IPS-NIHi7 (cell line): Measurements from ENCODE around the gene GNAZ.
"Not testable (repeated sequence)": the region's sequence is repeated elsewhere in the genome, so short reads cannot be mapped to it uniquely, and the experiment has no call there.

ENCODE experiments used
- DNase-seq: peaks from one replicate; pipeline ENCODE4 v3.0.0; 2012; ENCODE audit warnings: mixed read lengths; ENCODE audit errors: extremely low spot score

Gene GNAZ

GRCh38 chr22:23044570-23044969 lies 25.7 kb upstream of the GNAZ start:
- DNase-seq = no peak

- DNase-seq = no peak
Measured at GRCh38 chr22:23045461-23045860, 24.9 kb upstream of the GNAZ start.

- DNase-seq = no peak
Measured at GRCh38 chr22:23047265-23047664, 23.1 kb upstream of the GNAZ start.

- no peak for DNase-seq
Measured at GRCh38 chr22:23047742-23048141, 22.6 kb upstream of the GNAZ start.

GRCh38 chr22:23050546-23050945 lies 19.8 kb upstream of the GNAZ start:
- DNase-seq = not testable (repeated sequence)

GRCh38 chr22:23053051-23053707 lies 17.1 kb upstream of the GNAZ start:
- no peak for DNase-seq

GRCh38 chr22:23053912-23054530 lies 16.3 kb upstream of the GNAZ start:
- DNase-seq = no peak

- no peak for DNase-seq
Measured at GRCh38 chr22:23054531-23055257, 15.6 kb upstream of the GNAZ start.

GRCh38 chr22:23055449-23056179 lies 14.7 kb upstream of the GNAZ start:
- DNase-seq = no peak

- no peak for DNase-seq
Measured at GRCh38 chr22:23057331-23057730, 13.0 kb upstream of the GNAZ start.

GRCh38 chr22:23058063-23058462 lies 12.3 kb upstream of the GNAZ start:
- DNase-seq = no peak

GRCh38 chr22:23058481-23059283 lies 11.6 kb upstream of the GNAZ start:
- DNase-seq = no peak

- no peak for DNase-seq
Measured at GRCh38 chr22:23059284-23059948, 10.9 kb upstream of the GNAZ start.

GRCh38 chr22:23060612-23061400 lies 9.5 kb upstream of the GNAZ start:
- DNase-seq = no peak

- no peak for DNase-seq
Measured at GRCh38 chr22:23061471-23062280, 8.6 kb upstream of the GNAZ start.

- DNase-seq = no peak
Measured at GRCh38 chr22:23062616-23063538, 7.4 kb upstream of the GNAZ start.

- DNase-seq = no peak
Measured at GRCh38 chr22:23063539-23064380, 6.6 kb upstream of the GNAZ start.
